NCI-H2196 treated with DMSO at 0.1 percent for 48 hours (cell line): ENCODE data around the gene SMARCB1.
A peak's percentile ranks its signal among the peaks of the same experiment; 100 is the strongest.

Source experiments
- DNase-seq: peaks from one replicate; lab custom pipeline; 2025; ENCODE audit not compliant: unreplicated experiment; lab: John Stamatoyannopoulos, UW

The SMARCB1 gene

GRCh38 chr22:23762842-23763578, 23.8 kb upstream of the SMARCB1 start, which contains the start of gene C22orf15:
TSS of gene C22orf15 (plus strand) at chr22:23762990. CDS start at chr22:23763307, 317 bp downstream.
- DNase-seq, result no peak

GRCh38 chr22:23763579-23763945, 23.2 kb upstream of the SMARCB1 start:
- no peak for DNase-seq

- DNase-seq, result no peak
These were observed 22.8 kb upstream of the SMARCB1 start for GRCh38 chr22:23763954-23764353.

GRCh38 chr22:23764899-23765881, 21.6 kb upstream of the SMARCB1 start:
- no peak for DNase-seq

- no peak for DNase-seq
These were observed 19.5 kb upstream of the SMARCB1 start for GRCh38 chr22:23767303-23767672.

GRCh38 chr22:23767673-23768548, 18.9 kb upstream of the SMARCB1 start, which contains the start of gene CHCHD10:
TSS of gene CHCHD10 (minus strand) at chr22:23767972. CDS start at chr22:23767874, 98 bp downstream.
- peak; percentile 9 for DNase-seq

GRCh38 chr22:23769321-23769965, 17.3 kb upstream of the SMARCB1 start:
- no peak for DNase-seq

- DNase-seq, result no peak
These were observed 14.5 kb upstream of the SMARCB1 start for GRCh38 chr22:23772315-23772648.

- DNase-seq, result no peak
These were observed 13.9 kb upstream of the SMARCB1 start, which contains the start of gene MMP11 for GRCh38 chr22:23772649-23773473. TSS of gene MMP11 (plus strand) at chr22:23772849. CDS start at chr22:23772871, 22 bp downstream.

- no peak for DNase-seq
These were observed 13.2 kb upstream of the SMARCB1 start for GRCh38 chr22:23773483-23774113.

- DNase-seq, result no peak
These were observed 12.4 kb upstream of the SMARCB1 start for GRCh38 chr22:23774114-23774921.

- DNase-seq, result no peak
These were observed 11.8 kb upstream of the SMARCB1 start for GRCh38 chr22:23774922-23775436.

- DNase-seq, result no peak
These were observed 10.9 kb upstream of the SMARCB1 start for GRCh38 chr22:23775779-23776375.

- no peak for DNase-seq
These were observed 8.8 kb upstream of the SMARCB1 start for GRCh38 chr22:23777776-23778576.

- no peak for DNase-seq
These were observed 8.2 kb upstream of the SMARCB1 start for GRCh38 chr22:23778577-23778900.

- DNase-seq, result no peak
These were observed 7.7 kb upstream of the SMARCB1 start for GRCh38 chr22:23779083-23779482.

- no peak for DNase-seq
These were observed 7.0 kb upstream of the SMARCB1 start for GRCh38 chr22:23779731-23780130.
